SHP77 treated with DMSO at 0.1 percent for 48 hours (cell line): ENCODE results near the gene GPSM1.
"Not testable (repeated sequence)": the region's sequence is repeated elsewhere in the genome, so short reads cannot be mapped to it uniquely, and the experiment has no call there.

Experiments
- DNase-seq: peaks from one replicate; lab custom pipeline; 2025; lab: John Stamatoyannopoulos, UW

GPSM1 gene

DNA sequence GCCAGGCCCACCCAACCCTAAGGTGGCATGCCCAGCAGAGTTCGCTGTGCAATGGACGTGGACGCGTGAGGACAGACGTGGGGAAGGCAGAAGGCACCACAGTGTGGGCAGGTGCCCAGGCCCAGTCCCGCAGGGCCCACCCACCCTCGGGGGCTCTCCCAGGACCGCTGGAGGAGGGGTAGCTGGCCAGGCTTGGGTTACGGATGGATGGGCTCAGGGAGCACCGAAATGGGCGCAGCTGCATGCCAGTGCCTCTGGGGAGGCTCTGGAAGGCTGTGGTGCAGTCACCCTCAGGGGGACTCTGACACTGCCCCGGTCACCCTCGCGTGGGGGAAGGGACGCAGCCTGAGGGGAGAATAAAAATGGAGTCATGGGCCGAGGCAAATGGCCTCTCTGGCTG, 9.6 kb upstream of the GPSM1 start:
- no peak for DNase-seq

DNA sequence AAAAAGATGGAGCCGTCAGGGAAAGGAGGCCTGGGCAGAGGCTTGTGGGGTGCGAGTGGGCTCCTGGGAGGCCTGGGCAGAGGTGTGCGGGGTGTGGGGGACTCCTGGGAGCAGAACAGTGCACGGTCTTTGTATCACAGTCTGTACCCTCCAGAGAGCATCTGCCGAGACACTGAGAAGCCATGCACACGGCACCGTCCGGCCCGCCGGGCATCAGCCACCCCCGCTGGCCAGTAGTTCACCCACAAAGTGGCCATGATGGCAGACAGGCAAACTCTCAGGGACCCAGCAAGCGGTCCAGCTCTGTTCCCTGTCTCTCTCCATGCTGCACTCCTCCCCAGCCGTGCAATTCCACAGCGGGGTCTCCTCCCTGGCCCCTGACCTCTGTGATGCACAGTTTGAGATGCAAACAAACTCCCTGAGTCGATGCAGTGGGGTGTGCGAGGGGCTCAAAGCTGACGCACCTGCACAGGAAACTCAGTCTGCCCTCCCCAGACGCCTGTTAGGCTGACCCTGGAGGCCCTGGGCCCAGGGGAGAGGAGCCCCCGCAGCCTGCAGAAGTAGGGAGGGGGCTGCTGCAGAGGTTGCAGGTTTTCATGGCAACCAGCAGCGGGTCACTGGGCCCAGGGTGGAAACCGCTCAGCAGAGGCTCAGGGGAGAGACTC, 9.1 kb upstream of the GPSM1 start:
- no peak for DNase-seq

DNA sequence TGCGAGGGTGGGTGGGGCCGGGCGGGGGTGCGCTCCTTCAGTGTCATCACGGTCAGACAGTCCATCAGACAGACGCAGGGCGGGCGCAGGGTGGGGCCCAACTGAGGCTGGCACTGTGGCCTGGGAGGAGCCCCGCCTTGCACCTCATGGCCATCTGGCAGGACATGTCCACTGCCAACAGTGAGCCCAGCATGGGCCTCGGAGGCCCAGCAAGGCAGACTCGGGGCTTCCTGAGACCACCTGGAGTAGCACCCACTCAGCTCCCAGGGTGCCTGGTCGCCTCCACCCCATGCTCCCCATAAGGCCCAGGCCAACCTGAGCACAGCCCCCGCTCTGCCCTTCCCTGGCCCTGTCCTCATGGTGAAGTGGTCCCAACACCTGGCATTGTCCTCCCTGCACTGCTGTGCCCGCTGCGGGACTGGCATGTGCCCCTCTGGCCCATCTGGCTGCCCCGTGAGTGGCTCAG, 8.5 kb upstream of the GPSM1 start:
- DNase-seq, result no peak

DNA sequence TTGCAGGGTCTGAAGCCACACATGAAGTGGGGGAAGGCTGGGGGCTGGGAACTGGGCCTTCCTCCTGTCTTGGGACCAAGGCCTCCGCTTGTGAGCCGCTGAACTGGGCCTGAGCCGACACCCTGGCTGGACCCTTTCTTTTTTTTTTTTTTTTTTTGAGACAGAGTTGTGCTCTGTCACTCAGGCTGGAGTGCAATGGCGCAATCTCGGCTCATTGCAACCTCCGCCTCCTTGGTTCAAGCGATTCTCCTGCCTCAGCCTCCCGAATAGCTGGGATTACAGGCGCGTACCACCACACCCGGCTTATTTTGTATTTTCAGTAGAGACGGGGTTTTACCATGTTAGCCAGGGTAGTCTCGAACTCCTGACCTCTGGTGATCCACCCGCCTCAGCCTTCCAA, 8.1 kb upstream of the GPSM1 start:
- not testable (repeated sequence) for DNase-seq

DNA sequence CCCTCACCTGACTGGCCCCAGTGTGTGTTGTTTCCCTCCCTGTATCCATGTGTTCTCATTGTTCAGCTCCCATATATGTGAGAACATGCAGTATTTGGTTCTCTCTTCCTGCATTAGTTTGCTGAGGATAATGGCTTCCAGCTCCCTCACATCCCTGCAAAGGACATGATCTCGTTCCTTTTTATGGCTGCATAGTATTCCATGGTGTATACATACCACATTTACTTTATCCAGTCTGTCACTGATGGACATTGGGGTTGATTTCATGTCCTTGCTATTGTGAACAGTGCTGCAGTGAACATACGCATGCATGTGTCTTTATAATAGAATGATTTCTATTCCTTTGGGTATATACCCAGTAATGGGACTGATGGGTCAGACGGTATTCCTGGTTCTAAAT, 7.4 kb upstream of the GPSM1 start:
- DNase-seq, result not testable (repeated sequence)

DNA sequence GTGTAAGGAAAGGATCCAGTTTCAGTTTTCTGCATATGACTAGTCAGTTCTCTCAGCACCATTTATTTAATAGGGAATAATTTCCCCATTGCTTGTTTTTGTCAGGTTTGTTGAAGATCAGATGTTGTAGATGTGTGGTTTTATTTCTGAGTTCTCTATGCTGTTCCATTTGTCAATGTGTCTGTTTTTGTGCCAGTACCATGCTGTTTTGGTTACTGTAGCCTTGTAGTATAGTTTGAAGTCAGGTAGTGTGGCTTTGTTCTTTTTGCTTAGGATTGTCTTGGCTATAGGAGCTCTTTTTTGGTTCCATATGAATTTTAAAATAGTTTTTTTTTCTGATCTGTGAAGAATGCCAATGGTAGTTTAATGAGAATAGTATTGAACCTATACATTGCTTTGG, 6.4 kb upstream of the GPSM1 start:
- DNase-seq, result not testable (repeated sequence)

DNA sequence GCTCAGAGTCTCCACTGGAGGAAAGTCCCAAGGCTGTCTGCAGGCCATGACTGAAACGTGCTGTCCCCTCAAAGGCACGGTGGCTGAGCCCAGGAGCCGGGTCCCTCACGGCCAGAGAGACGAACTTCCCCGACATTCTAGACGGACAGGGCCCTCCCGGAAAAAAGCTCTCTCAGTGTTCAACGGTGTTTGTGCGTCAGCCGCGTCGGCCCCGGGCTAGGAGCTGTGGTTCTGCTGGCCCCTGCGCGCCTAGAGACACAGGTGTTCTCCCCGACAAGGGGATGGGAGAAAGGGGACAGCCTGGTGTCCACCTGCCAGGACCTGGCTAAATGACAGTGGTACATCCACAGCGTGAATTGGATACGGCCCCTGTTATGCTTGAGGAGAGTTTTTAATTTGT, 5.8 kb upstream of the GPSM1 start:
- no peak for DNase-seq

DNA sequence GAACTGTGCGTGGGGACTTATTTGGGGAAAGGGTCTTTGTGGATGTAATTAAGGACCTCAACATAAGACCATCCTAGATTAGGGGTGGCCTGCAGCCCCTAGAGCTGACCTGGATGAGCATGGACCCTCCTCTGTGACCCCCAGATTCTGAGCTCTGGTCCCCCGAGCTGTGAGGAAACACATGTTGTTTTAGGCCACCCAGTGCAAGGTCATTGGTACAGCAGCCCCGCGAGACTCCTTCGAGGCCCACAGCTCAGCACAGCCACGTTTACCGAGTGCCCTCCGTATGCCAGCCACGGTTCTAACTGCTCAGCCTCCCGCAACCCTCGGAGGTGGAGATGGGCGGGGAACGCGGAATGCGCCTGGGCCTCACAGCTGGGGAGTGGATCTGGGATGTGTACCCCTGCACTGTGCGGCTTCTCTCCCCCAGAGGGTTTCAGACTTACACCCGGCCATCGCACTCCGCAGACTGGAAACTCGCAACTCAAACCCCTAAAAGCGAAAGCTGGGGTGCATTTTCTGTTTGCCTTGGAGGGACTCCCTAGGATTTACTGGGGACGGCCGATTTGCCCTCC, 4.5 kb upstream of the GPSM1 start:
- DNase-seq, result no peak

DNA sequence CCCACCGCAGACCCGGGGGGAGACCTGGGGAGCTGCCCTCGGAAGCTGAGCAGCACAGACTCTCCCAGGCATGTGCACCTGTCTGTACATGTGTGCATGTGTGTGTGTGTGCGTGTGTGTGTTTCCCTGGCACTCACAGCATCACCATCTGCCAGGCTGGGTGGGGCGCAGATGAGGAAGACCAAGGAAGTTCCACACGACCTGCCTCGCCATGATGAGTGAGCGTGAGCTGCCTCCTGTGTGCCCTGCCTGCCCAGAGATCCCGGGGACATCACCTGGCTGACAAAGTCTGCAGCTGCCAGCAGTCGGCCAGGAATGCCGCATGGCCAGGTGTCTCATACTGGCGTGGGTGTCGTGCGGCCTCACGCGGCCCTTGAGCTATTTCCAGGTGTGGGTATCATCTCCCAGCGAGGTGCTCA, 4.0 kb upstream of the GPSM1 start:
- no peak for DNase-seq

DNA sequence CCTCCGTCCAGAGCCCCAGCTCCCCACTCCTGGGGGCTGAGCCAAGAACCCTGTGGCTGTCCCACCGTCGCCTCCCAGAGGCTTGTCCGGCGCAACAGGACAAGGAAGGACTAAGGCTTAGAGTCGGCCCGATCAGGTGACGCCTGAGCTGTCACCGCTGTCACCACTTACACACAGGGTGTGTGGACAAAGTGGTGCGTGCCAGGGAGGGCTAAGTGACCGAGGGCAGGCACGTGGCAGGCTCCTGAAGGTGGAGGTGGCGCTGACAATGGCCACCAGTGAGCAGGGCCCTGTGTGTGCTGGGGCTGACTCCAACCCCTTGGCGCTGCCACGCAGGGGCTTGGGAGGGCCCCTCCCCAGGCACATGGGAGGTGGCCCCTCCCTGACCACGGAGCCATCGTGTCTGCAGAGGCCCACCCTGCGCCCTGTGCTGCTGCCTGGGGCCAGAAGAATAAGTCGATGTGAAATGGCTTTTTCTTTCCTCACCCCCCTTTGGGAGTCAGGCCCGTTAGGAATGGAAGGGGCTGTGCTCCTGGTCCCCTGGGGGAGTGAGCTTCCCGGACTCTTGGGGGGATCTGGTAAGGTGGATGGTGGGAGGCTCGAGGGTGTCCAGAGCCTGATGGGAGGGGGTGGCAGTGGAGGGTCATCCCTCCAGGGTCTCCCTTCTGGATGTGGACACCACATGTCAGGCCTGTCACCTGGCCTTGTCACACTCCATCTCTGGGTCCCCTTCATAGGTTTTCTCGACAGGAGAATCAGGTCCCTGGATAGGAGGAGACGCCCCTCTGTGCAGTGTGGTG, 2.6 kb upstream of the GPSM1 start:
- no peak for DNase-seq

DNA sequence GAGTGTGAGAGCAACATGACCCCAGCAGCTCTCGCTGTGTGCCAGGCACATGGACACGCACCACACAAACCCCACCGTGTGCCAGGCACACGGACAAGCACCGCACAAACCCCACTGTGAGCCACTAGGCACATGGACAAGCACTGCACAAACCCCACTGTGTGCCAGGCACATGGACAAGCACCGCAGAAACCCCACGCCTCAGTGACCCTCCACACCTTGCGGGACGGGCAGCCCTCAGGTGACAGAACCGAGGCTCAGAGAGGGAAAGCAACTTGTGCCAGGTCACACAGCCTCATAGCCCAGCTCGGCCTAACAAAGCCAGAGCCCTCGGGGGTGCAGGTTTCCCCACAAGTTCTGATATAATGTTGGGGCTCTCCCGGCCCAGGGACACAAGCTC, 2.0 kb upstream of the GPSM1 start:
- DNase-seq, result no peak

DNA sequence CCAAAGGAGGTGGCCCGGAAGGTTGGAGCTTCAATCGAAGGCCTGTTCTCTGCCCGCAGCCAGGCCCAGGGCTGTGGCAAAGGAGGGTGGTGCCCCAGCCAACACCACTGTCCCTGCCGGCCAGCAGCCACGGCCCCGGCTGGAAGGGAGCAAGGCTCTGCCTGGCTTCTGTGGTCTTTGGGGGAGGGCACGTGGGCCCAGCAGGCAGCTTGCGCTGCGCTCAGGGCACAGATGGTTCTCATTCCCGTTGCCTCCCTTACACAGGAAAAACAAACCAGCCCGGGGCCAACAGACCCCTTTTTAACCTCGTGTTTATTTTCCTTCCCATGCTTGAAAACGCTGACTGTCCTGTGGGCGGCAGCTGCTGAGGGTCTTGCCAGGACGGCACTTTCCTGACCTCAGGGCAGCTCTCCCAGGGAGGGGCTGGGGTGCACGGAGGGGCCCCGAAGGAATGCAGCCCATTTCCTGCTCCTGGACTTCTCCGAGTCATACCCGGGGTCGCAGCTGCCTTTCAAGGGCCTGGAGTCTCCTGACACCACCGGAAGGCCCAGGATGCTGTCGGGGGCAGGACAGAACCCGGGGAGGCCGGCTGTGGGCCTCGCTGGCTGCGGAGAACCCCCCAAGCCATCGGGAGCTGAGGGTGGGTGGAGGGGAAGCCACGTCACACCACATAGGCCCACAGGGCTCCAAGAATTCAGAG, 1.1 kb upstream of the GPSM1 start:
- DNase-seq, result no peak

DNA sequence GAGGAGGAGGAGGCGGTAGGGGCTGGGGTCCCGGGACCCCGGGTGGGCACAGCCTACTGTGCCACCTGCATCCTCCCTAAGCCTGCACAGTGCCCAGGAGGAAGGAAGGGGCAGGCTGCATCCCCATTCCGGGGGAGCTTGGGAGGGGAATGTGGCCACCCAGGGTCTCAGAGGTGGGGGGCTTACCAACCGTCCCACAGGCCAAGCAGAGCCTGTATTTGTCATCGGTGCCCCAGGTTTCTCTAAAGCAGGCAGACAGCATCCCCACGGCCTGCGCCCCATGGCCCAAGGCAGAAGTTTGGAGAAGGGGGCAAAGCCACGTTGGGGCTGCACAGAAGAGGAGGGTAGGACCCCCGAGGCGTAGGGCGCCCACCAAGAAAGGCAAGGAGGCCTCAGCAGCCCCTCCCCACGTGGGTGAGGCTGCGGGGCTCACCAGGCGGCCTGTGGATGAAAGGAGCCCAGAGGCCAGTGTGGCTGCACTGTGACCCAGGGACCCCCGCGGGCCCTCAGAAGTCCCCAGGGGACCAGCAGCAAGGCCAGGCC, 507 bp upstream of the GPSM1 start:
- no peak for DNase-seq

DNA sequence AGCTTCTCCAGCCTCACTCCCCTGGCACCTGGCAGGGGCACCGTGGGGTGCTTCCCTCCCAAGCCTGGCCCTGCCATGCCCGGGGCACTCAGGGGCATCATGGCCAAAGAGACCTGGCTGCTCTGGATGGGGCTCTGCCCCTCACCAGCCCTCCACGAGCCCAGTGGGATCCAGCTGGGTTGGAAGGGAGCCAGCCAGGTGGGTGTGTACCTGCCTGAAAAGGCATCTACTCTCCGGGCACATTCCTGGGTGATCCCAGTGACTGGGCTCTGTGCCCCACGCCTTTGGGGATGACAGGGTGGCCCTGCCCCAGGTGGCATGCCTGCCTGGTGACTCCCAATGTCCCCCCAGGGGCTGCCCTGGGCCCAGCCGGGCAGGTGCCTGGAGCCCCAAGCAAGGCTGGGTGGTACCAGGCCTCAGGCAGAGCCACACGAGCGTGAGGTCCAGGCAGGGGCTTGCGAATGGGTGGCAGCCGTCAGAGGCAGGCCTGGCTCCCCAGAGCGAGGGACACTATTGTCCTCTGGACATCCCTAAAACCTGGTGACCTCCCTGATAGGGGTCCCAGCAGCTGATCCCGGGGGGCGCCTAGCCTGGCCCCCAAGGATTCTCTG, 777 bp downstream of the GPSM1 start:
- DNase-seq, result no peak

DNA sequence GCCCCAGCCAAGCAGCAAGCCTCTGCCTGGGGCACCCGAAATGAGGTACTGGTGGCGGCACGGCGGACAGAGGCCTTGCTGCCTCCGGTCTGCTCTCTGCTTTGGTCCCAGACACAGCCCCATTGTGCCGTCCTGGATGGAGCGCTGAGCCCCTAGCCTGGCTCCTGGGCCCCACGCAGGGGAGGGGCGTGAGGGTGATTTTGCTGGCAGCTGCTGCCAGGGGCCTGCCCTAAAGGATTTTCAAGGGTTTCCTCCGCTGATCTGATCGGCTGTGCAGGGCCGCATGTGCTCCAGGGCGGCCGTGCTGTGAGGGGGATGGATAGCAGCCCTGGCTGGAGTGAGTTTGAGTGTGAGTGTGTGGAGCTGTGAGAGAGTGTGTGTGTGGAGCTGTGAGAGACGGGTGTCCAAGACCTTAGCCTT, 1.3 kb downstream of the GPSM1 start:
- DNase-seq, result no peak

DNA sequence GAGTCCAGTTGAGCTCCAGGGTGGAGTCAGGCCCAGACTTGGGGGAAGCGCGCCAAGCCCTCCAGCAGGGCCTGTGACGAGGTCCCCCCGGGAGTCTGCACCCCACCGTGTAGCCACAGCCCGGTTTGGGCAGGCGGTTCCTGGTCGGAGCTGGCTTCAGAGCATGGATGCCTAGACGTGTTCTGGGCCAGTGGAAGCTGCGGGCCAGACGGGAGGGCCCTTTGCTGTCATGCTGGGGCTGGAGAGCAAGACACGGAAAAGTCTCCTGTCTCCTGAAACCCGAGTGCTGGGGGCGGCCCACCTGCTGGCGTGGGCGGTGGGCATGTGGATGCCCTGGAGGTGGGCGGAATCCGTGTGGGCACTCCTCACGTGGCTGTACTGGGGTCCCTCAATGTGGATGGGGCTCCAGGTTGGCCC, 1.9 kb downstream of the GPSM1 start:
- no peak for DNase-seq

DNA sequence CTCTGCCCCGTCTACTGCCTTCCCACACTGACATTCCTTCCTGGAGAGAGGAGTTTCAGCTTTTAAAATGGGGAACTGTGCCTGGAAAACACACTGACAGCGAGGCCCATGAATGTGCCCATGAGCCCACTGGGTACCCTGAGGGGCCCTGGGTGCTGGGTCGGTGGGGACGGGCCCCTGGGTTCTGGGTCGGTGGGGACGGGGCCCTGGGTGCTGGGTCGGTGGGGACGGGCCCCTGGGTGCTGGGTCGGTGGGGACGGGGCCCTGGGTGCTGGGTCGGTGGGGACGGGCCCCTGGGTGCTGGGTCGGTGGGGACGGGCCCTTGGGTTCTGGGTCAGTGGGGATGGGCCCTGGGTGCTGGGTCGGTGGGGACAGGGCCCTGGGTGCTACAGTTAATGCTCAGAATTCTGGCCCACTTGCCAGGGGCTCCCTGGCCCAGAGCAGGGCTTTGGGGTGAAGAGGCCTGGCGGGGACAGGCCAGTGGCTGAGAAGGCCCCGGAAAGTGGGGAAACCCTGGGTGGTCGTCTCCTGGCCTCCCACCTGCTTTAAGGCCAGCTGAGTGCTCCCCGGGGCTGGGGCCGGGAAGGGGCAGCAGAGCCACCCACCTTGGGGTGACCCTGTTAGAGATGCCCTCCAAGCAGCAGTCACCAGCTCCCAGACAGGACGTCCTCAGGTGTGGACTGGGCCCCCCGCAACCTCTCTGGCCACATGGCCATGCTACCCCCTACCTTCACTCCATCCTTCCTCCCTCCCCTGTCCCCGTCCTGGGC, 2.5 kb downstream of the GPSM1 start:
- no peak for DNase-seq

DNA sequence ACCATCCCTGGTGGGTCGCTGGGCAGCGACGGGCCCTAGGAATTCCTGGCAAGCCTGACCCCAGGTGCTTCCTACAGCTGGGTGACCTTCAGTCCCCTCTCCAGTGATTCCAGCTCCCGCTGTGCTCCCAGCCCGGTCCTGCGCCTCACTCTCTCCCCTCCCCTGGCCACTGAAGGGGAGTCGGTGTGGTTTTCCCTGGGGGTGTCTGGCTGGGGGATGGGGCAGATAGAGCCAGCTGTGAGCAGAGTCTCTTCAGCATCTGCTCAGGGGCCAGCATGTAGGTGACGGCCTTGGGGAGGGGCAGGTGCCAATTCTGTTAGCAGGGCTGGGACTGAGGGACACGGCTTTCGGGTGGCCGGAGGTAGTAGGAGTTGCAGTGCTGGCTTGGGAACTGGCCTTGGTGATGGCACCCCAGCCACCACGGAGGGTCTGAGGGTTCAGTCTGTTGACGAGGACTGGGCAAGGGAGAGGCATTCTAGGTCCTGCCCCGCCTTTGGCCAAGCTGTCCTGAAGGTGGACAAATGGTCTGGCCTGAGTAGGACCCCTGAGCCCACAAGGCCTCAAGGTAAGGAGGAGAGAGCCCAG, 3.2 kb downstream of the GPSM1 start:
- DNase-seq, result no peak

DNA sequence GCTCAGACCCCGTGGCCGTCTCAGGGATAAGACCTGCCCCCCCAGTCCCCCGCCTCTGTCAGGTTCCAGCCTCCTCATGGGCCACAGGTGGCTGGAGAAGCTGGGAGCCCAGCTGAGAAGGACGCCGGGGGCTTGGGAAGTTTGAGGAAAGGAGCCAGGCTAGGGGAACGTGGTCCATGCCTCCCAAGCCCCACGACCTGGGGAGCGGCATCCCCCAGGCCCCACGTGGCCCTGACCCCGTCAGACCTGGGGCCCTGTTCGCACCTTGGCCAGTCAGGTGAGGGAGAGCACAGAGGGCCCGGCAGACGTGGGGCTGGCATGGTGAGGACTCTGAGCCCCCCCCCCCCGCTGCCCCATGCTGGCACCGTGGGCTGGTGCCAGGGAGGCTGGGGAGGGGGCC, 3.7 kb downstream of the GPSM1 start:
- no peak for DNase-seq

DNA sequence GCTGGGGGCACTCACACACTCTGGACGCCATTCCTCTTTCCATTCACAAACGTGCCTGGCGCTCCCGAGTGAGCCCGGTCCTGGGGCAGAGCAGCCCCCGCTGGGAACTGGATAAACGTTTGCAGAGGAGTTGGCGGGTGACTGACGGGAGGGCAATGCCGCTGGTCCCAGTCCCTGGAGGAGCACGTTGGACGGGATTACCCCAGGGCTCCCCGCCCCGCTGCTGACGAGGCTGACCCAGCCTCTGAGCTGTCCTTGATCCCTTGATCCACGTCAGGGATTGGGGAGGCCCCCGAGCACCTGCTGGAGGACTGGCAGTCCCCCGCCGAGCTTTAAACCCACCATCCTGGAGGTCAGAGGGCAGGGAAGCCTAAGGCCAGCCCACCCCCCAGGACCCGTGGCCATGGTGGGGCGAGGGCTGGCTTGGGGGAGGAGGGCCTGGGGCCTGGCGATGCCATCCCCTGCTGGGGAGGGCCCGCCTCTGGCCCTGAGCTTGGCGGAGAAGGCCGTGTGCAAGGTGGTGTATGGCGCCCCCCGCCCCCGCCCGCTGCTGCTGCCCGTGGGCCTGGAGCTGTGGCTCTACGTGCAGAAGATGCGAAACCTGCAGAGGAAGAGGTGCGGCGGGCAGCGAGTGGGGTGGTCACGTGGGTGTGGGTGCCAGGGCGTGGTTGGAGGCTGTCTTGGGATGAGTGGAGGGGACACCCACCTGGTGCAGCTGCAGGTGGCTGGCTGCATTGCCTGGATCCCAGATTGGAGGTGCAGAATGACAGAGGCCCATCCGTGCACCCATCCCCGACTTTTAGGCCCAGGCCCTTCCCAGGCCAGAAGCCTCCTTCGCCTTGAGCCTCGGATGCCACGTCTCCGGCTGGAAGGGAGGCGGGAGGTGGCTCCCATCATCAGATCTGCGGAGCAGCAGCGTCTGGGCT, 4.5 kb downstream of the GPSM1 start:
- DNase-seq, result no peak
